HUES48 (cell line): ENCODE results near the gene SGCD.

ENCODE experiments used
- H3K27ac ChIP-seq: one replicate; pipeline ENCODE4 v1.7.0; 2013; ENCODE audit warnings: low read depth, low read length, inconsistent platforms
- H3K27me3 ChIP-seq: 2 replicates; pipeline ENCODE4 v1.6.1; 2013; ENCODE audit warnings: mild to moderate bottlenecking, low read length; ENCODE audit not compliant: control insufficient read depth, insufficient read depth
- H3K36me3 ChIP-seq: 2 replicates; pipeline ENCODE4 v1.6.1; 2013; ENCODE audit warnings: low read length; ENCODE audit not compliant: control insufficient read depth, insufficient read depth
- H3K4me1 ChIP-seq: 2 replicates; pipeline ENCODE4 v1.6.1; 2013; ENCODE audit warnings: mild to moderate bottlenecking, low read length; ENCODE audit not compliant: control insufficient read depth, insufficient read depth
- H3K4me3 ChIP-seq: 2 replicates; pipeline ENCODE4 v1.5.1; 2013; ENCODE audit warnings: mild to moderate bottlenecking, low read depth, low read length
- H3K9ac ChIP-seq: 2 replicates; pipeline ENCODE4 v1.6.1; 2013; ENCODE audit warnings: mild to moderate bottlenecking, low read depth, low read length, moderate library complexity
- H3K9me3 ChIP-seq: 2 replicates; pipeline ENCODE4 v1.6.1; 2013; ENCODE audit warnings: low read length; ENCODE audit not compliant: control insufficient read depth, insufficient read depth

Gene SGCD

DNA sequence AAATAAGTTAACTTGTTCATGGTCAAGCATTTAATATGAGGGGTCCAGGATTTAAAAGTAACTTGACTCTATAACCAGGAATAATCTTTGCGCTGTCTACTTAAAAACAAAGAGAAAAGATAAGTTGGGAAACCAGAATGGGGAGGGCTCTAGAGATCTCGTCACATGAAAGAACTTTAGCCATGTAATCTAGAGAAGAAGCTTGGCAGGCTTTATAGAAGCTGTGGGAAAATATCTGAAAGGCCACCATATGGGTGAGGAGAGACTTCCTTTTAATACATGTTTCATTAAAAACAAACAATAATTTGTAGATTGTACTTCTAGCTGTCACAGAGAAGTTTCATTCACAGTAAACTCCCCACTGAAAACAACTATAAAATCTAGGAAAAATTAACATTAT is 476.4 kb downstream of the SGCD start:
- Histone ChIP-seq H3K9me3 (peaks cover 8% of the 10 kb centered on the region), H3K4me1 (peaks cover 60% of the 10 kb centered on the region), H3K36me3 (no peaks in the 10 kb centered on the region), H3K27me3 (no peaks in the 10 kb centered on the region), H3K4me3 (no peak overlapping the region), H3K27ac (peak overlapping the region; percentile 87), H3K9ac (peak overlapping the region; percentile 56; the same call in 1 of the 2 replicates)

DNA sequence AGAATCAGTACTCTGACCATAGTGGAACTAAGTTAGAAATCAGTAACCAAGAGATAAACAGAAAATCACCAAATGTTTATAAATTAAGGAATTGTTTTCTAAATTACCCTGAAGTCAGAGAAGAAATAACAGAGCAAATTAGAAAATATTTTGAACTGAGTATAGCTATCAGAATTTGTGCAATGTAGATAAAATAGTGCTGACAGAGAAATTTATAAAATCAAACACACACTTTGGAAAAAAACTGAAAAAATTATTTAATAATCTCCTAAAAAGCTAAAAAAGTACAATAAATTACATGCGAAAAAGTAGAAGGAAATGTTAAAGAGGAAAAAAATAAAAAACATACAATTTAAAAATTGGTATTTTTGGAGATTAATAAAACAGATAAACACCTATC is 486.0 kb downstream of the SGCD start:
- Histone ChIP-seq H3K4me1 (peaks cover 11% of the 10 kb centered on the region), H3K9ac (no peak overlapping the region), H3K9me3 (no peaks in the 10 kb centered on the region), H3K4me3 (no peak overlapping the region), H3K27me3 (no peaks in the 10 kb centered on the region), H3K36me3 (no peaks in the 10 kb centered on the region), H3K27ac (no peak overlapping the region)

DNA sequence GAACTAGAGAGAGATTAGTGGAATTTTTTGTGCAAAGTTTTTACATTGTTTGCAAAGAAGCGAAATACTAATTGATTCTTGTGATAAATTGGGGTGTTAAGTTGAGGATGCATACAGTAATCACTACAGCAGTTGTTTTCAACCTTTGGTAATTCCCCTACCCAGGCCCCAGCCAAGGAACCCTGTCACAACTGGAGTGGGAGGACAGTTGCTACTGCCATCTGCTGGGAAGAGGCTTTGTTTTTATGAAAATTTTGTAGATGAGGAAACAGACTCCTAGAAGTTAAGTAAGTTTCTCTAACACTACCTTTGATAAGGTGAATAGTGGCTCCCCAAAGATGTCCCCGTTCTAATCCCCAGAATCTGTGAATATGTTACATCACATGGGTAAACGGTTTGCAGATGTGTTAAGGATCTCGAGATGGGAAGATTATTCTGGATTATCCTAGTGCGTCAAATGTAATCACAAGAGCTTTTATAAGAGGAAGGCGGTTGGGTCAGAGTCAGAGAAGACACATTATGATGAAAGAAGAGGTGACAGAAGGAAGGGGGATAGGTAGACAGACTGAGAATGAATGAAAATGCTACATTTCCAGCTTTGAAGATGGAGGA is 489.1 kb downstream of the SGCD start:
- Histone ChIP-seq H3K4me1 (peaks cover 19% of the 10 kb centered on the region), H3K27ac (no peak overlapping the region), H3K4me3 (no peak overlapping the region), H3K27me3 (no peaks in the 10 kb centered on the region), H3K36me3 (no peaks in the 10 kb centered on the region), H3K9me3 (no peaks in the 10 kb centered on the region), H3K9ac (no peak overlapping the region)
